DLD1 (cell line): ENCODE results near the gene SLC66A1.
"Not testable (repeated sequence)": the region's sequence is repeated elsewhere in the genome, so short reads cannot be mapped to it uniquely, and the experiment has no call there.

Source experiments
- in situ Hi-C: cut with HindIII; loops from 2 replicates; pipeline ENCODE4 v1.10.0; 2017; ENCODE audit warnings: low sequenced_read_pairs

SLC66A1 gene

GRCh38 chr1:19304081-19304480 lies 8.0 kb upstream of the SLC66A1 start:
- in situ Hi-C loops: not testable (repeated sequence)

- in situ Hi-C loops: no loop called here
Observed at GRCh38 chr1:19305880-19306279, 6.2 kb upstream of the SLC66A1 start.

- in situ Hi-C loops: no loop called here
Observed at GRCh38 chr1:19306941-19307340, 5.2 kb upstream of the SLC66A1 start.

- in situ Hi-C loops: no loop called here
Observed at GRCh38 chr1:19307794-19308508, 4.2 kb upstream of the SLC66A1 start.

GRCh38 chr1:19308509-19308907 lies 3.6 kb upstream of the SLC66A1 start:
- in situ Hi-C loops: no loop called here

- in situ Hi-C loops: no loop called here
Observed at GRCh38 chr1:19309123-19309813, 2.9 kb upstream of the SLC66A1 start.

GRCh38 chr1:19310061-19310460 lies 2.1 kb upstream of the SLC66A1 start:
- in situ Hi-C loops: no loop called here

GRCh38 chr1:19310720-19311502 lies 1.2 kb upstream of the SLC66A1 start:
- in situ Hi-C loops: no loop called here

- in situ Hi-C loops: no loop called here
Observed at GRCh38 chr1:19311503-19311930, 609 bp upstream of the SLC66A1 start.

GRCh38 chr1:19312782-19313635 lies 883 bp downstream of the SLC66A1 start:
- in situ Hi-C loops: no loop called here

- in situ Hi-C loops: no loop called here
Observed at GRCh38 chr1:19313636-19313959, 1.5 kb downstream of the SLC66A1 start.

GRCh38 chr1:19313961-19314882 lies 2.1 kb downstream of the SLC66A1 start:
- in situ Hi-C loops: no loop called here

- in situ Hi-C loops: no loop called here
Observed at GRCh38 chr1:19315378-19316198, 3.5 kb downstream of the SLC66A1 start.

- in situ Hi-C loops: no loop called here
Observed at GRCh38 chr1:19317126-19317910, 5.2 kb downstream of the SLC66A1 start.

GRCh38 chr1:19319196-19319595 lies 7.1 kb downstream of the SLC66A1 start:
- in situ Hi-C loops: no loop called here

- in situ Hi-C loops: no loop called here
Observed at GRCh38 chr1:19321071-19321470, 8.9 kb downstream of the SLC66A1 start.

GRCh38 chr1:19322481-19322880 lies 10.4 kb downstream of the SLC66A1 start:
- in situ Hi-C loops: no loop called here

GRCh38 chr1:19323987-19324664 lies 12.0 kb downstream of the SLC66A1 start:
- in situ Hi-C loops: no loop called here
